RWPE2 (cell line): Measurements from ENCODE around the gene HDAC4.

Source experiments
- ATAC-seq: fragments of 200-7000 bp; cut with Tn5 transposase; 3 replicates; pipeline ENCODE4 v1.9.1; 2021; ENCODE audit warnings: low read depth
- DNase-seq: peaks from one replicate; pipeline ENCODE4 v3.0.0-alpha.2; 2020; ENCODE audit warnings: low spot score
- H3K27ac ChIP-seq: fragments of 450-650 bp; 2 replicates; pipeline ENCODE4 v1.5.1; 2017; ENCODE audit warnings: mild to moderate bottlenecking; ENCODE audit not compliant: poor library complexity, severe bottlenecking
- H3K27me3 ChIP-seq: fragments of 250-450 bp; sonication (Bioruptor Pico); 2 replicates; pipeline ENCODE4 v1.5.1; 2021; ENCODE audit warnings: mild to moderate bottlenecking, moderate library complexity; ENCODE audit not compliant: insufficient read depth, poor library complexity, severe bottlenecking
- H3K36me3 ChIP-seq: fragments of 250-450 bp; sonication (Bioruptor Pico); 2 replicates; pipeline ENCODE4 v1.5.1; 2020; ENCODE audit warnings: low read depth, mild to moderate bottlenecking, moderate library complexity
- H3K4me1 ChIP-seq: fragments of 250-450 bp; sonication (Bioruptor Pico); 2 replicates; pipeline ENCODE4 v1.5.1; 2021; ENCODE audit warnings: mild to moderate bottlenecking, moderate library complexity; ENCODE audit not compliant: insufficient read depth, poor library complexity, severe bottlenecking
- H3K4me3 ChIP-seq: fragments of 250-450 bp; sonication (Bioruptor Pico); 2 replicates; pipeline ENCODE4 v1.5.1; 2021; ENCODE audit warnings: mild to moderate bottlenecking, moderate library complexity; ENCODE audit not compliant: severe bottlenecking
- H3K9me3 ChIP-seq: fragments of 250-450 bp; sonication (Bioruptor Pico); 2 replicates; pipeline ENCODE4 v1.5.1; 2021; ENCODE audit warnings: mild to moderate bottlenecking, moderate library complexity; ENCODE audit not compliant: severe bottlenecking
- CTCF ChIP-seq: fragments of 450-650 bp; IDR thresholded peaks from one replicate; pipeline ENCODE4 v1.5.1; 2017; ENCODE audit warnings: mild to moderate bottlenecking, moderate library complexity; ENCODE audit not compliant: poor library complexity, severe bottlenecking

The HDAC4 gene

GRCh38 chr2:239077260-239077659, 323.6 kb downstream of the HDAC4 start:
- no peaks in the 10 kb centered on the region for H3K4me1 ChIP-seq
- H3K27ac ChIP-seq, result no peak overlapping the region
- H3K36me3 ChIP-seq, result no peaks in the 10 kb centered on the region
- no peaks in the 10 kb centered on the region for H3K9me3 ChIP-seq
- H3K4me3 ChIP-seq, result no peak overlapping the region
- ATAC-seq, result no peak
- H3K27me3 ChIP-seq, result no peaks in the 10 kb centered on the region
- DNase-seq, result no peak
- no peak for TF ChIP-seq CTCF

GRCh38 chr2:239075918-239076758, 324.7 kb downstream of the HDAC4 start:
- DNase-seq, result no peak
- no peaks in the 10 kb centered on the region for H3K9me3 ChIP-seq
- ATAC-seq, result peak; percentile 35; the same call in 1 of the 3 replicates
- TF ChIP-seq CTCF, result no peak
- no peak overlapping the region for H3K4me3 ChIP-seq
- no peaks in the 10 kb centered on the region for H3K27me3 ChIP-seq
- H3K36me3 ChIP-seq, result no peaks in the 10 kb centered on the region
- H3K4me1 ChIP-seq, result no peaks in the 10 kb centered on the region
- no peak overlapping the region for H3K27ac ChIP-seq

GRCh38 chr2:239073745-239074530, 326.9 kb downstream of the HDAC4 start:
- Histone ChIP-seq H3K4me1 (no peaks in the 10 kb centered on the region), H3K36me3 (no peaks in the 10 kb centered on the region)

GRCh38 chr2:239073270-239073669, 327.6 kb downstream of the HDAC4 start:
- H3K4me1 ChIP-seq, result no peaks in the 10 kb centered on the region
- ATAC-seq (no peak), DNase-seq (no peak)
- H3K4me3 ChIP-seq, result no peak overlapping the region
- no peaks in the 10 kb centered on the region for H3K9me3 ChIP-seq
- H3K36me3 ChIP-seq, result no peaks in the 10 kb centered on the region
- H3K27me3 ChIP-seq, result no peaks in the 10 kb centered on the region
- H3K27ac ChIP-seq, result no peak overlapping the region
- no peak for TF ChIP-seq CTCF

More at GRCh38 chr2:239073745-239074530, 326.9 kb downstream of the HDAC4 start:
- H3K27me3 ChIP-seq, result no peaks in the 10 kb centered on the region
- no peak for DNase-seq
- no peak for TF ChIP-seq CTCF
- no peak for ATAC-seq
- H3K4me3 ChIP-seq, result no peak overlapping the region
- H3K9me3 ChIP-seq, result no peaks in the 10 kb centered on the region
- no peak overlapping the region for H3K27ac ChIP-seq
